ENCODE results near the gene MIPEP.

GRCh38 chr13:23792680-23793079 is 96.5 kb downstream of the MIPEP start:
- TF ChIP-seq POLR2A (IDR thresholded peaks at IDR 0.05; ENCODE audit: low read length) (no peak), GATA1 (IDR thresholded peaks at IDR 0.05; ENCODE audit: low read depth, low read length) (no peak)

Data from erythroblast (primary cell).